NK-92 (cell line): ENCODE data around the gene PKD2.

ENCODE experiments used
- DNase-seq: peaks from one replicate; lab custom pipeline; 2025; ENCODE audit not compliant: unreplicated experiment; lab: John Stamatoyannopoulos, UW

The PKD2 gene

DNA sequence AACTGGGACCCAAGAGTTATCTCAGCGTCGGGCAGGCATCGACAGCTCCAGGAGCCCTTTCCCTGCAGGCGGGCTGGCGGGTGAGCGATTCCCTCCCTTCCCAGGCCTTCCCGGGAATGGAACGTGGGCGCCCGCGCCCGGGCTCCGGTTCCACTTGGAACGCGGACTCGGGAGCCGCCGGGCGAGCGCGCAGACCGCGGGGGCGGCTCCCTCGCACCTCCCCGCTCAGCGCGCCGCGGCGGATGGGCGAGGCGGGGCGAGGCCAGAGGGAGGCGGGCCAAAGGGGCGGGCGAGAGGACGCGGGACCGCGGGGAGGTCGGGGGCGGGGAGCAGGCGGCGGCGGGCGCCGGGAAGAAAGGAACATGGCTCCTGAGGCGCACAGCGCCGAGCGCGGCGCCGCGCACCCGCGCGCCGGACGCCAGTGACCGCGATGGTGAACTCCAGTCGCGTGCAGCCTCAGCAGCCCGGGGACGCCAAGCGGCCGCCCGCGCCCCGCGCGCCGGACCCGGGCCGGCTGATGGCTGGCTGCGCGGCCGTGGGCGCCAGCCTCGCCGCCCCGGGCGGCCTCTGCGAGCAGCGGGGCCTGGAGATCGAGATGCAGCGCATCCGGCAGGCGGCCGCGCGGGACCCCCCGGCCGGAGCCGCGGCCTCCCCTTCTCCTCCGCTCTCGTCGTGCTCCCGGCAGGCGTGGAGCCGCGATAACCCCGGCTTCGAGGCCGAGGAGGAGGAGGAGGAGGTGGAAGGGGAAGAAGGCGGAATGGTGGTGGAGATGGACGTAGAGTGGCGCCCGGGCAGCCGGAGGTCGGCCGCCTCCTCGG is at the start of gene PKD2:
TSS of gene PKD2 (plus strand) at position 332 of the 818 bp plus-strand sequence. CDS start at position 431, 99 bp downstream.
- no peak for DNase-seq

DNA sequence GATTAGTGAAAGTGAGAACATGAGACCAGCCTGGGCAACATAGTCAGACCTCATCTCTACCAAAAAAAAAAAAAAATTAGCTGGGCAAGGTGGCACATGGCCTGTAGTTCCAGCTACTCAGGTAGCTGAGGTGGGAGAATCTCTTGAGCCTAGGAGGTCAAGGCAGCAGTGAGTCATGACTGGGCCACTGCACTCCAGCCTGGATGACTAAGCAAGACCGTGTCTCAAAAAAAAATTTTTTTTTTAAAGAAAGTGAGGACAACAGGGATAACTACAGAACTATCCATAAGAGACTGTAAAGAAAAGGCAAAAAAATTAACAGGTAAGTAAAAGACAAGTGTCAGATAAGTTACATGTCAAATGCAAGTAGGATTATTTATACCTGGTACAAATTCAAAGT is 45.4 kb upstream of the PKD2 start:
- no peak for DNase-seq

DNA sequence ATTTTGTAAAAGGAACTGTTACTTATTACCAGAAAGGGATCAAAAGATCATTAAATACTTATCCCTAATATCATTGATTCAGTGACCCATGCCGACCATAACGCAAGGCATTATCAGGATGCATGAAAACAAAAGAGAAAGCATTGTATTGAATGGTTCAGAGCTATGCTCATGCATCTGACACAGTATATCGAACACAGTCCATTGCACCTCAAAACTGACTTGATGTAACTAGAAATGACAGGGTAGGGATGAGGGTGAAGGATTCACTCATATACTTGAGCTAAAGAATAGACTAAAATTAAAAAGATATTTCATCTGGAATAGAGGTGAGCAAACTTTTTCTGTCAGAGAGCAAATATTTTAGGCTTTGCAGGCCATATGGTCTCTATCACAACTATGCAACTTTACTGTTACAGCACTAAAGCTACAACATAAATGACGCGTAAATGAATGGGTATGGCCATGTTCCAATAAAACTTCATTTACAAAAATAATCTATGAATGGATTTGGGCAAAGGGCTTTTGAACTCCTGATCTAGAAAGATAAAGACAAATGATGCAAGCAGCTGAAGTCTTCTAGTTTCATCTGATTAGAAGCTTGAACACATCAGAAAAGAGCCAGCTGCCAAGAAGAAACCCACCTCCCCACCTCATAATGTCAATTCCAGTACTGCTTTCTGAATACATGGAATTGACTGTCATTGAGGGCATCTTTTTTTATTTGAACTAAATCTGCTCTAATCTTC is 44.9 kb upstream of the PKD2 start:
- DNase-seq, result no peak

DNA sequence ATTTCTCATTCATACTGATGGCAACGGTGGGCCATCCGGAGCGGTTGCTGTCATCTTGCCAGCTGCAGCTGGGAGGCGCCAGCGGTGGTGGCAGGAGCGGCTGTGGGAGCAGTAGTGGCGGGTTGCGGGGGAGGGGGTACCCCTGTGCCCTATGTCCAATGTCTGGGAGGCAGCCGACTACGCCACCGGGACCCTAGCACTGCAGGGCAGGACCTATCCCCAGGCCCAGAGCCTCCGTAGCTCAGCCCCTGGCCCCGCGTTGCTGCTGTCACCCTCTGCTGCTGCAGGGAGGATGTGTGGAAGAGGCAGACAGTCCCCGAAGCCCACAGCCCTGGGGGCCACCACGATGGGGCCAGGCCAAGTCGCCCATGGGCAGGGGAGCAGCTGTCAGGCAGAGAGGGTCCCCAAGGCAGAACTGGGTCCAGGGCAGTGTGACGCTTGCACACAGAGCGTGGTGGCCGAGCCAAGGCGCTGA is 41.9 kb upstream of the PKD2 start:
- no peak for DNase-seq

DNA sequence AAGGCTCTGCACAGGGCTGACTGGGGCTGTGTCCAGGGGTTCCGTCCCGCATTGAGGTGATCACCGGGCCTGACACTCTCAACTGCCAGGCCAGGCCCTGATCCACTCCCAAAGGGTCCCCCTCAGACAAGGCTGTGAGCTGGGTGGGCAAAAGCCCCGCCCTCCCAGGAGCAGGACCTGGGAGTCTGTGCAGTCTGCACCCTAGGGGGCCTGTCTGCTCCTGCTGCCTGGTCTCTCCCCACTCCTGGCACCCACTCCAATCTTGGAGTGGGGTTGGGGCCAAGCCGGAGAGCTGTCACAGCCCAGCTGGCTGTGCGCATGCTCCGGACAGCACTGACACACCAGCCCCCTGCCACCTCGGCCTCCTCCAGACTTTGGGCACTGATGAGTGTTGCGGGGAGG is 41.3 kb upstream of the PKD2 start:
- no peak for DNase-seq

DNA sequence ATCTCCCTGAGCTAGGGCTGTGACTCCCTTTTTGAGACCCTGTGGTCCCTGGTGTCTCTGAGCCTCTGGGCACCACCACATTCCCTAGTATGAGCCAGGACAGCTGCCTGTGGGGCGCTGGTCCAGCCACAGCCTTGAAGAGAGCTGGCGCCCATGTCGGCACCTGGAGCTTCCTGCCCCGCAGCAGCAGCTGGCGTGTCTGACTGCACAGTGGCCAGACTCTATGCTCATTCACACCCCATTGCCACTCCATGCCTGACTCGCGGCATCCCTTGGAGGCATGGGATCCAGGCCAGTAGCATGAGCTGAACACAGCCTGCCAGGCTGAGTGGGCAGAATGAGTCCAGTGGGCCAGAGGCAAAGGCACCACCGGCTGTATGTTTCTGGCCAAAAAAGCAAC is 40.2 kb upstream of the PKD2 start:
- DNase-seq, result no peak

DNA sequence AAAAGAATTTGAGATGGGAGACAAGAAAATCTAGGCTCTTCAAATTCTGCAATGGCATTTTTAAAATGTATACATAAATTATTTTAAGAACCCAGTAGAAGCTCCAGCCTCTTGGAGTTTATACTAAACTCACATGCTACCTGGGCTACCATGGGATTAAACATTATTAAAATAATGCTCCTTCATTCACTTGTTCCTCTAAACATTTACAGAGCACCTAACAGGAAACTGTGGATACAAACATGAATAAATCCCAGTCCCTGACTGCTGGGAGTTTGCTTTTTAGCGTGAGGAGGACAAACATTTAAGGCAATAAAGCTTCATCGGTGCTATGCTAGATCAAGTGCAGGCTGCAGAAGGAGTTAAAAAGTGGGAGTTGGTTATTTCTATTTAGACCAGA is 37.3 kb upstream of the PKD2 start:
- no peak for DNase-seq

DNA sequence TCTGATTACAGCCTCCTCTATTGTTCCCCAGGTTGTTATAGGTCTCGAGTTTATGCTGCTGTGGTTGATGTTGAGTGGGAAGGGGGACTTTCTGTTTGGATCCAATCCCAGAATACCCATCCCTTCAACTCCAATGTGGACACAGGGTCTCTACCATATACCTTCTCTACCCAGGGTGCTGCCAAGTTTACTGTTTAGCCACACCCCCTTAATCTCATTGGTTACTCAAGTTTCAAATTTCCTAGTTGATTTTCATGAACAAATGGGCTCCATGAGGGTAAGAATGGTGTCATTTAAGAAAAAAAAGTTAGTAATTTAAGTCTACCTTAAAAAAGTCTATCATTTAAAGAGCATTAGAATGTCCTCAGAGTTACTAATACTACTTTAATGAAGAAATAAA is 35.6 kb upstream of the PKD2 start:
- DNase-seq, result no peak

DNA sequence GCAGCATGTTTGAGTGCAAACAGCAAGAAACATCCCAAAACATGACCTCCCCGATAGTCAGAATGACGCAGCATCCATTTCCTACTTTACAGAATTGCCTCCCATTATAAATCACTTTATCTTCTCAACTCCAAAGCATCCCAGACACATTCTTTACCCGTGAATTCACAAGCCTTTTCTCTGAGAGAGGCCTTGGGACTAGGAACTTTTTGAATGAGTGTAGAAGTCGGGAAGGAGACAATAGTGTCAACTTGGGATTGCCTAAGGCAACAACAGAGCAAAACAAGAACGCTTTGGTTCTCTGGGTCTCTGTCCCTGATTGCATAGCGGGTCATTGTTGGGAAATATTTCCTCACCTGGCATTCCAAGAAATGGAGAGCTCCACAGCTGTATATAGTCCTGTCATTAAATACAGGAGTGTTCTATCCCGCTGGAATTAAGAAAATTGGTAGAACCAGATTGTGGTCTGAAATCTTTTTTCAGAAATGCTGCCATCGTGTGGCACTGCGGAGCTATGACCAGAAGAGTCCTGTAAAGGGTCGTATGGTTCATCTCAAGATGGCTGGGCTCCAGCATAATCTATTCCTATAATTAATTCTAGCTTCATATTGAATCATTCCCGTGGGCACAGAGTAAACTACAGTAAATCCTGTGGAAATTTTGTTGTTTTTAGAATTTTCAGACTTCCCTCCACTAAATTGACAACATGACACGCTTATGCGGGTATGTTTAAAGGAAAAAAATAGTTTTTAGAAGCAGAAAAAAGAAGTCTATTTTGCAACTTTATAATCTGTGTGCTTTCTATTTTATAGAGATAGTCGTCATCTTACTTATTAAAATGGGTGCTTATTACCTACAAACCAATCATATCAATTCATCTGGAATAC is 33.9 kb upstream of the PKD2 start:
- DNase-seq, result no peak

DNA sequence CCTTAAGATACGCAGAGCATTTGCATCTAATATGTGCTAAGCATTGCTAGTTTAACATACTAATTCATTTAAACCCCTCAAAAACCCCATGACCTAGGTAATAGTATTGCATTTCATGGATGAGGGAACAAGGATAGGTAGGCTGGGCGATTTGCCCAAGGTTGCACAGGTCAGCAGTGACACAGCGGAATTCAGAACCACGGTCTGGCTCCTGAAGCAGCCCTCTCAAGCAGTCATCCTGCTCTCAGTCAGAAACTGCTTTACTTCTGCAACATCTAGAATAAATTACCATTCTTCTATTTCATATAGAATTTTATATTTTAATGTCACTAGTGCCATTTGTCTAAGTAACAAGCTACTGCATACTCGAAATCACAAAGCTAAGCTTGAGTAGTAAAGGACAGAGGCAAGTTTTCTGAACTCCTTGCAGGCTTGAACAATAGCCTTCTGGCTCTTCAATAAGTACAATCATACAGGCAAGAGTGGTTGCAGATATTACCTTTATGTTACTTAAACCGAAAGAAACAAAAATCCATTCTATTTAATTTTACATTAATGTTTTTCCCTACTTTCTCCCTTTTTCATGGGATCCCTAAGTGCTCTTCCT is 32.5 kb upstream of the PKD2 start:
- DNase-seq, result no peak

DNA sequence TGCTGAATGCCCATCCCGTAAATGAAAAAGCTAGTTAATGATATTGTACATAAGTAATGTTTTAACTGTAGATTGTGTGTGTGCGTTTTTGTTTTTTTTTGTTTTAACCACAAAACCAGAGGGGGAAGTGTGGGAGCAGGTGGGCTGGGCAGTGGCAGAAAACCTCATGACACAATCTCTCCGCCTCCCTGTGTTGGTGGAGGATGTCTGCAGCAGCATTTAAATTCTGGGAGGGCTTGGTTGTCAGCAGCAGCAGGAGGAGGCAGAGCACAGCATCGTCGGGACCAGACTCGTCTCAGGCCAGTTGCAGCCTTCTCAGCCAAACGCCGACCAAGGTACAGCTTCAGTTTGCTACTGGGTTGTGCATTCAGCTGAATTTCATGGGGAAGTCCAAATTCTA is 32.0 kb upstream of the PKD2 start, which contains the start of gene SPP1:
TSS of gene SPP1 (plus strand) at position 249 of the 400 bp plus-strand sequence. CDS start 1,182 bp downstream, outside the sequence.
- no peak for DNase-seq

DNA sequence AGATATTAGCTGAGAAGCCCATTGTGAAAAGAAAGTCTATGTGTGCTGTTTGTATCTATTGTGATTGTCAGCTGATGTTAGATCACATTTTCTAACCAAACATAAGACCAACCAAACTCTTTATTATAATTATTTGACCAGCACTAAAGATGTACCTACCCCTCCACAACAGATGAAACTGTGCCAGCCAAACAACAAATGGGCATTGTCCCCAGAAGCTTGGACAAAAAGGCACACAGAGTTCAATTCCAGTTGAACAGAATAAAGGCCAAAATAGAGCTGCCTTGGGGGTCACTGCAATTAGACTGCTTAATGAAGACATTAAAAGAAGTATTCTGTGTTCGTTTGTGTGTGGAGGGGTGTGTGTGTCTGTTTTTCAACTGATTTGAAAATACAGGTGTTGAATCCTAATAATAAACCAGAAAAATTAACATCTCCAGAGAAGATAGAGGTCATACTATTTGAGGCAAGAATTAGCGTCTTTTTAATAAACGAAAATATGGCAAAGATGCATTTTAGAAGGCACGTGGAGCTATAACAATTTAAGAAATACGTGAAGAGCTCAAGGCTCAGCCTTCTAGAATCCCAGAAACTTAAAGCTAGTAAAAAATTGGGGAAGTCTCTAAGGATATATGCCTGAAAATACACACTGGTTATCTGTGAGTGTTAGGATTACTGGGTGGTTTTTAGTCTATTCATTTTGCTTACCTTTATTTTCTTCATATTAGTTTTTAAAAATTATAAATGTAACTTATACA is 29.7 kb upstream of the PKD2 start:
- DNase-seq, result no peak

DNA sequence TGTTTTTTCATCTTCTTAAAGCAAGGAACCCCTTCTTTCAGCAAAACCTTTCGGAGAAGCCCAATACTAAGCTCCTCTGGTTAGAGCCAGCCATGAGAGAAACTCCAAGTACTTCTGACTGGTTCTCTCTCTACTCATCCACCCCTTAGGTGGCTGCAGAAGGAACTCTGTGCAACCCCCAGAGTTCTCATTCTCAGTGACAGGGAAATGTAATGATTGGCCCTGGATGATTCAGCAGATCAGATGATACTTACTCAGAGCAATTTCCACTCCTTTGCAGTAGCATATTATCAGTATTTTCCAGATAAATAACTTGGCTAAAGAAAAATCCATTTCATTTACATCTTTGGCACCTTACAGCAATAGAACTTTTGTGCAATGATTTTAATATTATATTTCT is 28.8 kb upstream of the PKD2 start:
- DNase-seq, result no peak

DNA sequence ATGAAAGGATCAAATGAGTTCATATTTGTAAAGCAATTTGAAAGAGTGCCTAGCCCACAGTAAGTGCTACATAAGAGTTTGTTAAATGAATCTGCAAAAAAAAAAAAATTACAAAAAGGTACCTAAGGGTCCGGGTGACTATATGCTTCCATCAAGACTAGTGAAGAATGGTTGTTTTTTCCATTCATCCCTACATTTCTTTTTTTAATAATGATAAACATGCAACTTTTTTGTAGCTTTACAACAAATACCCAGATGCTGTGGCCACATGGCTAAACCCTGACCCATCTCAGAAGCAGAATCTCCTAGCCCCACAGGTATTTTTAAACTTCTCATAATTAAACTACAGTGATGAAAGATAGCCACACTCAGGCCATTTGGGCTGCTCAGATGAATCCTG is 27.6 kb upstream of the PKD2 start:
- DNase-seq, result no peak

DNA sequence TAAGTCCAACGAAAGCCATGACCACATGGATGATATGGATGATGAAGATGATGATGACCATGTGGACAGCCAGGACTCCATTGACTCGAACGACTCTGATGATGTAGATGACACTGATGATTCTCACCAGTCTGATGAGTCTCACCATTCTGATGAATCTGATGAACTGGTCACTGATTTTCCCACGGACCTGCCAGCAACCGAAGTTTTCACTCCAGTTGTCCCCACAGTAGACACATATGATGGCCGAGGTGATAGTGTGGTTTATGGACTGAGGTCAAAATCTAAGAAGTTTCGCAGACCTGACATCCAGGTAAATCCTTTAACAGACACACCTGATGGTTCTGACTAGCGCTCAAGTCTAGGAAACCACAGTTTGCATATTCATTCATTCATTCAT is 25.9 kb upstream of the PKD2 start:
- no peak for DNase-seq

DNA sequence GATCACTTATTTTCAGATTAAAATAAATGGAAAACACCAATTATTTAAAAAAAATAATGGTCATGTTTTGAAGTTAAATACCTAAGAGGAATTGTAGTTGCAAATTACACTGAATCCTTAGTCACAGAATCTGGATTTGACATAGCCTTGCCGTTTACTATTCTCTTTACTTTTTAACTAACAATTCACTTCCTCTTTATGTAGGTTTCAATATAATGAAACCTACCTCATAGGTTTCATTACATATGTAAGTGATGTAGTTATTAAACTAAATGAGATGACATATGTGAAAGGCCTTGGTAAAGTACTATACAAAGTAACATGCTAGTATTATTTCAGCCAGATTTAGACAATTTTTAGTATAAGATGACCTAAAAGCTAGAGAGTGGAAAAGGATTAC is 25.4 kb upstream of the PKD2 start:
- no peak for DNase-seq

DNA sequence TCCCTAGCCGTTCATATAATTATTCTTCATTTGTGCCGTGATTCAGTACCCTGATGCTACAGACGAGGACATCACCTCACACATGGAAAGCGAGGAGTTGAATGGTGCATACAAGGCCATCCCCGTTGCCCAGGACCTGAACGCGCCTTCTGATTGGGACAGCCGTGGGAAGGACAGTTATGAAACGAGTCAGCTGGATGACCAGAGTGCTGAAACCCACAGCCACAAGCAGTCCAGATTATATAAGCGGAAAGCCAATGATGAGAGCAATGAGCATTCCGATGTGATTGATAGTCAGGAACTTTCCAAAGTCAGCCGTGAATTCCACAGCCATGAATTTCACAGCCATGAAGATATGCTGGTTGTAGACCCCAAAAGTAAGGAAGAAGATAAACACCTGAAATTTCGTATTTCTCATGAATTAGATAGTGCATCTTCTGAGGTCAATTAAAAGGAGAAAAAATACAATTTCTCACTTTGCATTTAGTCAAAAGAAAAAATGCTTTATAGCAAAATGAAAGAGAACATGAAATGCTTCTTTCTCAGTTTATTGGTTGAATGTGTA is 24.9 kb upstream of the PKD2 start:
- DNase-seq, result no peak

DNA sequence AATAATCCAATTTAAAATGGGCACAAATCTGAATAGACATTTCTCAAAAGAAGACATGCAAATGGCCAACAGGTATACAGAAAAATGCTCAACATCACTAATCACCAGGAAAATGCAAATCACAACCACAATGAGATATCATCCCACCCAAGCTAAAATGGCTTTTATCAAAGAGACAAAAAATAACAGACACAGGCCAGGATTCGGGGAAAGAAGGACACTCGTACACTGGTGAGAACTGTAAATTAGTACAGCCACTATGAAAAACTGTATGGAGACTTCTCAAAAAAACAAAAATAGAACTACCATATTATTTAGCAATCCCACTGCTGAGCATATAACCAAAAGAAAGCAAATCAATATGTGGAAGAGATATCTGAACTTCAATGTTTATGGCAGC is 23.4 kb upstream of the PKD2 start:
- no peak for DNase-seq

DNA sequence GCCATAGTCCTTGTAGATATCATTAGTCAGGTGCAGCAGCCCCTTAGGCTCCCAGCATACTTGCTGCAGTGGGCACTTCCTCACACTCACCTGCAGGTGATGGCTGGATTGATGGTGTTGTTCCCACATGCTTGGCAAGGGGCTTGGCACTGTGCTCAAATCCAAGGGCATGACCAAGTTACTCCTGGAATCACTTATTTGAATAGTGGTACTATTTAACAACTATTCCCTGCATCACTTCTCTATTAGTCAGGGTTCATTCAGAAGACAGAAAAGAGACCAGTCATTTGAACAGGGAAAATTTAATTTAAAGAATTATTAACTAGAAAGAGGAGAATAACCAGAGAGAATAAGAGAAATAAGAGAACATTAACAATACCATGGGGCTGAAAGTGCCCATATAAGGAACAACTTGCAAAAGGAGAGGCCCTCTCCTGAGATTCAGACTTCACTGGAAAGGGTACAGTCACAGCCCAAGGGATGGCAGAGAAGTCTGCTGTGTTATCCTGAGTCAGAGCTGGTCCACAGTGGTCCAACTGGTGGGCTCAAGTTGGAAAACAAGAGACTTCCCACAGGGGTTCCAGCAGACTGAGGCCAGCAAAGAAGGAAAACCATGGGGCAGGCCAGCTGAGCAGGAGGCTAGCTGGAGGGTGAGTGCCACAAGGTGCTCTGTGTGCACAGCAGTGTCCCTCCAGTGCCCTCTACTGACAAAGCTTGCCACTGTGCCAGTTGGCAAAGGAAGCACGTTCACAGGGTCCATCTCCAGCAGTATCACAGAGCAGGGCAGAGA is 22.1 kb upstream of the PKD2 start:
- no peak for DNase-seq
